T-cell (primary cell): ENCODE results near the gene MIPEP. TPM values are rescaled to one million over a fixed set of nuclear protein-coding genes. Genes with fewer than 3 reads are reported as not detected.

ENCODE experiments used
- ATAC-seq, 4 experiments: fragments of 200-7000 bp in 3 of 4; fragments of 150-1000 bp in 1 of 4; cut with Tn5 transposase; replicated peaks in 1 of 4; 1 replicate in 3 of 4; 2 replicates in 1 of 4; pipeline ENCODE4 v1.10.0; 2021; ENCODE audit warnings: moderate library complexity in 3 of 4, mild to moderate bottlenecking in 2 of 4, moderate number of reproducible peaks in 1 of 4
- CTCF ChIA-PET, 2 donors: fragments of 300-600 bp; sonication (Branson Sonifier 250); formaldehyde crosslinking; loops; one replicate each; lab custom pipeline; 2022; ENCODE audit warnings: antibody characterized with exemption in 2 of 2; lab: Charles Lee
- POLR2A ChIA-PET, 2 donors: fragments of 300-600 bp; sonication (Branson Sonifier 250); formaldehyde crosslinking; loops; one replicate each; lab custom pipeline; 2022; ENCODE audit warnings: antibody characterized with exemption in 2 of 2; lab: Charles Lee
- DNase-seq, 35 experiments: peaks; one replicate each; pipeline versions ENCODE4 v3.0.0 to v3.0.0-alpha.2; 2013 to 2023
- H3K27ac ChIP-seq: one replicate; pipeline ENCODE4 v1.5.1; 2013; ENCODE audit warnings: low read length
- H3K27me3 ChIP-seq, 2 experiments: replicated peaks in 1 of 2; 1 replicate in 1 of 2; 2 replicates in 1 of 2; pipeline versions ENCODE4 v1.6.1 to v1.7.0; 2013; ENCODE audit warnings: low read length in 1 of 2, mixed read lengths in 1 of 2; ENCODE audit not compliant: control insufficient read depth in 2 of 2, insufficient read depth in 2 of 2; ENCODE audit errors: extremely low read depth in 1 of 2
- H3K36me3 ChIP-seq, 2 donors: 1 replicate in 1 of 2; 2 replicates in 1 of 2; pipeline versions ENCODE4 v1.6.1 to v1.7.0; 2013; ENCODE audit warnings: low read length in 1 of 2; ENCODE audit not compliant: control insufficient read depth in 2 of 2, insufficient read depth in 1 of 2; ENCODE audit errors: extremely low read depth in 1 of 2
- H3K4me1 ChIP-seq, 2 experiments: 1 replicate in 1 of 2; 2 replicates in 1 of 2; pipeline versions ENCODE4 v1.6.1 to v1.7.0; 2013; ENCODE audit warnings: low read length in 2 of 2, mixed read lengths in 1 of 2; ENCODE audit not compliant: insufficient read depth in 2 of 2, control insufficient read depth in 1 of 2; ENCODE audit errors: extremely low read depth in 1 of 2
- H3K4me3 ChIP-seq, 2 donors: 1 replicate in 1 of 2; 2 replicates in 1 of 2; pipeline versions ENCODE4 v1.5.1 to v1.7.0; 2013; ENCODE audit warnings: mild to moderate bottlenecking in 2 of 2, low read length in 1 of 2, moderate library complexity in 1 of 2; ENCODE audit not compliant: control insufficient read depth in 1 of 2; ENCODE audit errors: extremely low read depth in 1 of 2
- H3K9me3 ChIP-seq: 2 replicates; pipeline ENCODE4 v1.7.0; 2013
- H3K27ac Mint-ChIP-seq, 2 donors: one replicate each; pipeline ENCODE4 v1.8.0; 2020 to 2021; ENCODE audit warnings: mild to moderate bottlenecking in 2 of 2, mixed read lengths in 2 of 2
- H3K27me3 Mint-ChIP-seq, 2 donors: one replicate each; pipeline ENCODE4 v1.8.0; 2021 to 2022; ENCODE audit warnings: mixed read lengths in 2 of 2
- H3K36me3 Mint-ChIP-seq: one replicate; pipeline ENCODE4 v1.8.0; 2021; ENCODE audit warnings: mixed read lengths
- H3K4me1 Mint-ChIP-seq, 3 donors: one replicate each; pipeline ENCODE4 v1.8.0; 2020 to 2022; ENCODE audit warnings: mixed read lengths in 3 of 3, mild to moderate bottlenecking in 1 of 3
- H3K4me3 Mint-ChIP-seq, 3 donors: one replicate each; pipeline ENCODE4 v1.8.0; 2020 to 2022; ENCODE audit warnings: mild to moderate bottlenecking in 3 of 3, mixed read lengths in 3 of 3, moderate library complexity in 3 of 3
- H3K9me3 Mint-ChIP-seq, 3 donors: one replicate each; pipeline ENCODE4 v1.8.0; 2020 to 2022; ENCODE audit warnings: mixed read lengths in 3 of 3
- WGBS: methylation state at CpG from one replicate; pipeline ENCODE4 v1.1.5; 2013; ENCODE audit warnings: missing lambda C conversion rate; ENCODE audit not compliant: insufficient coverage; 5-methylcytosine and 5-hydroxymethylcytosine counted together
- total RNA-seq, 35 experiments: library from RNA in 6 of 35; stranded (reverse) in 6 of 35; fragments of 120-200 nt in 1 of 35; gene quantifications; one replicate each; pipeline versions ENCODE4 v1.2.1 to v1.2.4 and lab custom pipeline; 2013 to 2026

The MIPEP gene
- total RNA-seq, 5 donors from 2014 or later (not counting 1 experiment from before 2014, with no cell fraction given) = 6.3 to 13.8 (median 12.3) TPM

DNA sequence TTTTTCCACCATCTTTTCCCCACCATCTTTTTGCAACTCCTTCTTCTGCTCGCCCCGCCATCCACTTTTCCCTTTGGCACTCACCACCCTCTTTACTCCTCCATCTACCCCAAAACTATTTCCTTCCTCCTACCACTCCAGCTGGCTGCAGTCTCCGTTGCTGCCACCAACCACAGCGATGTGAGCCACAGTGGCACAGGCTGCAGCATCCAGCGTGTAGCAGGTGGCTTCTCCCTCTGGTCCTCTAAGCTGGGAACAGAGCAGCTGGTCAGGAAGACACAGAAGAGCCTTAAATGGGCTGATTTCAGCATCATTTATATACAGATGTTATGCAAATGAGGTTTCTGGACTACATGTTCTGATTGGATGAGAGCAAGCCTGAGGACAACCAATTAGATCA, 174.5 kb downstream of the MIPEP start:
- H3K27me3 Mint-ChIP-seq = peaks cover 3 to 6% of the 10 kb centered on the region in 2 donors
- H3K4me3 Mint-ChIP-seq = no peak overlapping the region
- peaks cover 0 to 15% of the 10 kb centered on the region in 2 experiments for H3K4me1 ChIP-seq
- no peaks in the 10 kb centered on the region for H3K9me3 ChIP-seq
- H3K36me3 ChIP-seq = no peaks in the 10 kb centered on the region
- no peak overlapping the region for H3K27ac ChIP-seq
- peaks cover 0 to 7% (median 3%) of the 10 kb centered on the region in 3 donors for H3K9me3 Mint-ChIP-seq
- no peaks in the 10 kb centered on the region for H3K36me3 Mint-ChIP-seq
- POLR2A ChIA-PET = no interaction called here
- H3K27ac Mint-ChIP-seq = no peak overlapping the region
- CTCF ChIA-PET = no interaction called here
- H3K27me3 ChIP-seq = peaks cover 0 to 10% of the 10 kb centered on the region in 2 experiments
- 46% methylated on average over 5 of the region's 5 CpGs for WGBS
- no peak for ATAC-seq
- H3K4me3 ChIP-seq = no peak overlapping the region
- DNase-seq = no peak
- H3K4me1 Mint-ChIP-seq = peaks cover 19 to 25% (median 23%) of the 10 kb centered on the region in 3 donors

DNA sequence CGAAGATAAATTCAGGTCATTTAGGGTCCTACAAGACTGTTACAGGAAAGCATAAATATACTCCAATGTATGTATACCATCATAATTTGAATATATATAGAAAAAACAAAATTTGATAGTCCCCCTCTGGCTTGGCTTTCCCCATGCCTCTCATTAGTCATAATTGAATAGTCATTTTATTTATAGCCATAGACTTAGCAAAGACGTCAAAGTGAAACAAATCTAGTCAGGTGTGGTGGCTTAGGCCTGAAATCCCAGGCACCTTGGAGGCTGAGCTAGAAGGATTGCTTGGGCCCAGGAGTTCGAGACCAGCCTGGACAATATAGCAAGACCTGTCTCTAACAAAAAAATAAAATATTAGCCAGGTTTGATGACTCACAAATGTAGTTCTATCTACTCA, 177.8 kb downstream of the MIPEP start:
- no peak overlapping the region for H3K4me3 Mint-ChIP-seq
- ATAC-seq = no peak
- Histone ChIP-seq H3K36me3 (no peaks in the 10 kb centered on the region), H3K27me3 (peaks cover 0 to 10% of the 10 kb centered on the region in 2 experiments), H3K9me3 (no peaks in the 10 kb centered on the region), H3K4me3 (no peak overlapping the region), H3K27ac (no peak overlapping the region), H3K4me1 (no peaks in the 10 kb centered on the region)
- CTCF ChIA-PET = interaction anchor here in 1 of 2 donors (0.7 to 0.9 kb wide), 2 partner anchors 13 to 63 kb away, joined by 3 read pairs; no protein-coding TSS in a partner anchor
- peaks cover 0 to 7% (median 3%) of the 10 kb centered on the region in 3 donors for H3K9me3 Mint-ChIP-seq
- no peak for DNase-seq
- H3K27ac Mint-ChIP-seq = no peak overlapping the region
- H3K4me1 Mint-ChIP-seq = no peaks in the 10 kb centered on the region
- peaks cover 3 to 6% of the 10 kb centered on the region in 2 donors for H3K27me3 Mint-ChIP-seq
- no peaks in the 10 kb centered on the region for H3K36me3 Mint-ChIP-seq
- no CpG with 5 or more reads among the region's 3 CpGs for WGBS
- POLR2A ChIA-PET = no interaction called here

DNA sequence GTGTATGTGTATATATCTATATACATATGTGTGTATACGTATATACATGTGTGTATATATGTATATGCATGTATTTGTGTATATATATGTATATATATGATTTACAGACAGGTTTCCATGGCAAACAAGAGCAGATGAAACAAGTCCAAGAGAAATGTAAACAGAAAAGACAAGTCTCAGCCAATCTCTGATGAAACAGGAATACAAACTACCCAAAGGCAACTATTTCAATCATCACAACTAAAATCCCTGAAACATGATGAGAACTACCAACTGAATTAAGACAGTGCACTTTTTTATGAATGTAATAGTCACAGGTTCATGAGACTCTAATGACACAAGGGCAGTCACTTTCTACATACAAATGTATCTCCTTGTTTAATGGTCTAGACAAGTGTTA, 178.8 kb downstream of the MIPEP start:
- Histone ChIP-seq H3K4me1 (no peaks in the 10 kb centered on the region), H3K36me3 (no peaks in the 10 kb centered on the region), H3K4me3 (no peak overlapping the region), H3K9me3 (no peaks in the 10 kb centered on the region), H3K27ac (no peak overlapping the region), H3K27me3 (peaks cover 0 to 3% of the 10 kb centered on the region in 2 experiments)
- WGBS = no CpG with 5 or more reads among the region's 1 CpG
- POLR2A ChIA-PET = no interaction called here
- Mint-ChIP-seq H3K27ac (no peak overlapping the region), H3K9me3 (peaks cover 0 to 7% (median 3%) of the 10 kb centered on the region in 3 donors), H3K4me1 (no peaks in the 10 kb centered on the region), H3K36me3 (no peaks in the 10 kb centered on the region), H3K27me3 (peaks cover 3 to 6% of the 10 kb centered on the region in 2 donors), H3K4me3 (no peak overlapping the region)
- CTCF ChIA-PET = no interaction called here
- DNase-seq (no peak), ATAC-seq (no peak)

DNA sequence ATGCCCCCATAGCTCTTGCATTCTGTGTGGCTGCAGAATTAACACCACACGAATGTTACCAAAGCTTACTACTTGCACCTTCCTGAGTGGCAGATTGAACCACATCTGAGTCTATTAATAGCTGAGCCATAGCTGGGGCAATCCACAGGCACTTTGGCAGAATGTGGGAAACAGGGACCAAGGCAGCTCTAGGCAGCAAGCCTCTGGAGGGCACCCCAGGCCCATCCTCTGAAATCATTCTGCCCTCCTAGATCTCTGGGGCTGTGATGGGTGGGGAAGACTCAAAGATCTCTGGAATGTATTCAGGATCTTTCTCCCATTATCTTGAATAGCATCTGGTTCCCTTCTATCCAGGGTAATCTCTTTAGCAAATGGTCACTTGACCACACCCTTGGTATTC, 179.7 kb downstream of the MIPEP start:
- no peaks in the 10 kb centered on the region for H3K4me1 Mint-ChIP-seq
- H3K36me3 Mint-ChIP-seq = no peaks in the 10 kb centered on the region
- no peak overlapping the region for H3K27ac ChIP-seq
- H3K27ac Mint-ChIP-seq = no peak overlapping the region
- no peaks in the 10 kb centered on the region for H3K4me1 ChIP-seq
- no peak overlapping the region for H3K4me3 Mint-ChIP-seq
- WGBS = no CpG with 5 or more reads among the region's 1 CpG
- no peaks in the 10 kb centered on the region for H3K36me3 ChIP-seq
- no peak for DNase-seq
- H3K27me3 Mint-ChIP-seq = peaks cover 3 to 6% of the 10 kb centered on the region in 2 donors
- no peak for ATAC-seq
- no peaks in the 10 kb centered on the region for H3K9me3 ChIP-seq
- no peaks in the 10 kb centered on the region for H3K27me3 ChIP-seq
- H3K4me3 ChIP-seq = no peak overlapping the region
- peaks cover 0 to 7% (median 3%) of the 10 kb centered on the region in 3 donors for H3K9me3 Mint-ChIP-seq
- CTCF ChIA-PET = no interaction called here
- POLR2A ChIA-PET = interaction anchor here in 1 of 2 donors (1.1 kb wide), 1 partner anchor 11 kb away, joined by 3 read pairs; no protein-coding TSS in a partner anchor

DNA sequence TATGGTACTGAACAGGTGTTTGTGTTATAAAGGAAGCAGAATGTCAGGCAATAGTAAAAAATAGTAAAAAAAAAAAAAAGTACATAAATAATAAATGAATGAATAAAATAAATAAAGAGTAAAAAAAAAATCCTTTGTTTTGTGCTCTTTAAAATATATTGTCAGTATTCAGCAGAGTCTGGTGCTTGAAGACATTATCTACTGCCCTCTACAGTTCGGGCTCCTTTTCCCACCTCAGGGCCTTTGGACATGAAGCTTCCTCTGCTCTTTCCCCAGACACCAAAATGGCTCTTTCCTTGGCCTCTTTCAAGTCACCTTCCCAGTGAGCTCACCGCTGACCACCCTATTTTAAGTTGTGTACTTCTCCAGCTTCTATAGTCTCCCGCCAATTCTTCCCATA, 181.5 kb downstream of the MIPEP start:
- no peaks in the 10 kb centered on the region for H3K27me3 Mint-ChIP-seq
- no peak for DNase-seq
- H3K4me1 ChIP-seq = no peaks in the 10 kb centered on the region
- H3K9me3 Mint-ChIP-seq = peaks cover 0 to 6% (median 3%) of the 10 kb centered on the region in 3 donors
- no peak overlapping the region for H3K27ac ChIP-seq
- no peak overlapping the region for H3K27ac Mint-ChIP-seq
- H3K4me1 Mint-ChIP-seq = no peaks in the 10 kb centered on the region
- ChIA-PET POLR2A (no interaction called here), CTCF (interaction anchor here (0.6 to 0.7 kb wide), 2 partner anchors 49 to 150 kb away, joined by 4 to 6 read pairs; no protein-coding TSS in a partner anchor)
- no peak for ATAC-seq
- no peaks in the 10 kb centered on the region for H3K27me3 ChIP-seq
- H3K36me3 Mint-ChIP-seq = no peaks in the 10 kb centered on the region
- H3K4me3 Mint-ChIP-seq = no peak overlapping the region
- H3K4me3 ChIP-seq = no peak overlapping the region
- 82% methylated on average over 1 of the region's 3 CpGs for WGBS
- H3K9me3 ChIP-seq = no peaks in the 10 kb centered on the region
- H3K36me3 ChIP-seq = no peaks in the 10 kb centered on the region

DNA sequence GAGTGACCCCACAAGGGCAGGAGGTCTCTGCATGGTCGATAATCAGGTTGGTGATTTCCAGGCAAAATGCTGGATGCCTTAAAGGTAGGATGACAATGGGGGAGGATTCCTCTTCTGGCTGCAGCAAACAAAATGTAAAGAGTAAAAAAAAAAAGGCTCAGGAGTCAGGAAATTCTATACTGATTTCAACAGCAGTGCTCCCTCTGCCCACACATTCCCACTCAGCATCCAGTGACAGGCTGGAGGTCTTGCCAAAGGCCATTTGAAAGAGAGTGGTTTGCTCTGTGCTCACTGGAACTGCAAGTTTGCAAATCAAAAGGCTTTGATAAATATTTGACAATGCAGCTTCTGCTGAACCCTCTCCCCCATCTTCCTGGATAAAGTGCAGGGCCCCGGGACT, 183.6 kb downstream of the MIPEP start:
- no peaks in the 10 kb centered on the region for H3K4me1 ChIP-seq
- no peak overlapping the region for H3K4me3 ChIP-seq
- no peaks in the 10 kb centered on the region for H3K9me3 ChIP-seq
- ATAC-seq (no peak), DNase-seq (no peak)
- 100% methylated on average over 1 of the region's 2 CpGs for WGBS
- H3K36me3 ChIP-seq = no peaks in the 10 kb centered on the region
- H3K27me3 ChIP-seq = peaks cover 0 to 6% of the 10 kb centered on the region in 2 experiments
- Mint-ChIP-seq H3K36me3 (no peaks in the 10 kb centered on the region), H3K27ac (no peak overlapping the region), H3K27me3 (no peaks in the 10 kb centered on the region), H3K4me3 (no peak overlapping the region), H3K4me1 (no peaks in the 10 kb centered on the region), H3K9me3 (no peaks in the 10 kb centered on the region)
- POLR2A ChIA-PET = no interaction called here
- H3K27ac ChIP-seq = no peak overlapping the region
- CTCF ChIA-PET = no interaction called here
